Subcutaneous adipose tissue (tissue), 4 donors: ENCODE data around the gene MEAF6. TPM values are rescaled to one million over a fixed set of nuclear protein-coding genes. Genes with fewer than 3 reads are reported as not detected.

ENCODE experiments used
- total RNA-seq, 4 donors: library from RNA; depleted of rRNA; stranded (reverse); fragments of >200 nt; gene quantifications; one replicate each; pipeline ENCODE4 v1.1.0, GENCODE V29; 2016
- TF ChIP-seq, protein P1 (sequence below): fragments of 450-650 bp; IDR thresholded peaks from one replicate; pipeline ENCODE4 v1.5.1; 2016; ENCODE audit warnings: low read depth, mild to moderate bottlenecking, control low read depth, antibody characterized with exemption, moderate library complexity

The MEAF6 gene
- 10 to 100 TPM; 48.3 to 60.8 (median 56.1) TPM for total RNA-seq

GRCh38 chr1:37514350-37515184 is at the start of gene MEAF6:
MEAF6 (minus strand) TSS chr1:37514766; CDS start chr1:37514746, 20 bp downstream.
- TF ChIP-seq, protein P1, sequence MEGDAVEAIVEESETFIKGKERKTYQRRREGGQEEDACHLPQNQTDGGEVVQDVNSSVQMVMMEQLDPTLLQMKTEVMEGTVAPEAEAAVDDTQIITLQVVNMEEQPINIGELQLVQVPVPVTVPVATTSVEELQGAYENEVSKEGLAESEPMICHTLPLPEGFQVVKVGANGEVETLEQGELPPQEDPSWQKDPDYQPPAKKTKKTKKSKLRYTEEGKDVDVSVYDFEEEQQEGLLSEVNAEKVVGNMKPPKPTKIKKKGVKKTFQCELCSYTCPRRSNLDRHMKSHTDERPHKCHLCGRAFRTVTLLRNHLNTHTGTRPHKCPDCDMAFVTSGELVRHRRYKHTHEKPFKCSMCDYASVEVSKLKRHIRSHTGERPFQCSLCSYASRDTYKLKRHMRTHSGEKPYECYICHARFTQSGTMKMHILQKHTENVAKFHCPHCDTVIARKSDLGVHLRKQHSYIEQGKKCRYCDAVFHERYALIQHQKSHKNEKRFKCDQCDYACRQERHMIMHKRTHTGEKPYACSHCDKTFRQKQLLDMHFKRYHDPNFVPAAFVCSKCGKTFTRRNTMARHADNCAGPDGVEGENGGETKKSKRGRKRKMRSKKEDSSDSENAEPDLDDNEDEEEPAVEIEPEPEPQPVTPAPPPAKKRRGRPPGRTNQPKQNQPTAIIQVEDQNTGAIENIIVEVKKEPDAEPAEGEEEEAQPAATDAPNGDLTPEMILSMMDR: no peak

DNA sequence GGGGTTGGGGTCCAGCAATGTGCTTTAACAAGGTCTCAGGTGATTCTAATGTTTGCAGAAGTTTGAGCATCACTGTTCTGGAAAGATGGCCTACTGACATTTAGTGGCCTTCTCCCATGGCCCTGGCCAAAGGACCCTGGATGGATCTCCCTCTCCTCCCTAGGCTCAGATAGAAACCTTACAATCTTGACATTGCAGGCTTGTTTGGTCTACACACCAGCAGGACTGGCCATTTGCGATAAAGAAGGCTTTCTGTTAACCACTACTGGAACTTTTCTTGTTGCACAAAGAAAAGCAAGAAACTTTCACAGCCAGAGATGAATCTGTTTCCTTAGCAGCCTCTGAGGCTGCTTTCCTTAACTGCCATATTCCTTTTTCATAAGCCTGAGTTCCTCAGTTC is 48.4 kb upstream of the MEAF6 start:
- TF ChIP-seq, protein P1: no peak

DNA sequence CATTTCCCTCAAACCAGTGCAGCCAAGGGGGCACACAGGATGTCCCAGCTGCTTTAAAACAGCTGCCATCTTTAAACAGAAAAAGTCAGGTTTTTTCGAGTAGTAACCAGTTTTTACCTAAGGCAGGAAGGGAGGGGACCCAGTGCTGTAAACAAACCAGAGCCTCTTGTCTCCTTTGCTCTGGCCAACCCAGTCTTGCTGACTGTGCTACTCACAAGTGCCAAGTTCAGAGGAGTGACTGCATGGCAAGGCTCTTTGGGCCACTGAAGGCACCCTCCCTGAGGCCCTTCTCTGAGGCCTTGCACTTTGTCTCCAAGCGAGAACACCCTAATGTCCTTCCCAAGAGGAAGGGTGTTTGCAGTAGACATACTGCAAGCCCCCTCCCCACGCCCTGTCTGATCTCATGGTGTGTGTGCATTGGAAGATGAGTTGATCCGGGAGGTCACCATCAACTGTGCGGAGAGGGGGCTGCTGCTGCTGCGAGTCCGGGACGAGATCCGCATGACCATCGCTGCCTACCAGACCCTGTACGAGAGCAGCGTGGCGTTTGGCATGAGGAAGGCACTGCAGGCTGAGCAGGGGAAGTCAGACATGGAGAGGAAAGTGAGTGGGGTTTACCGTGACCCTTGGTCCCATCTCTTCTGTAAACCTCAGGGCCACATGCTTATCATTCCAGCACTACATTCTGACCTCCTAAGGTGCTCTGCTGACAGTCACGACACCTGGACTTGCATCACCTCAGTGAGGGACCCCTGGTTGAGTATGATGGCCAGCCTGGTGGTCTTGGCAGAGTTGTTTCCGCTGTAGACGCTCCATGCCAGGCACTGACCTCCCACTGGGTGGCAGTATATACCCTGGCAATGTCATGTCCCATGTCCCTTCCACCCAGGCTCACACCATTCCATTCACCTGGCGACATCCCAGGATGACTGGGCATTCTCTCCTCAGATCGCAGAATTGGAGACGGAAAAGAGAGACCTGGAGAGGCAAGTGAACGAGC is 46.9 kb upstream of the MEAF6 start:
- TF ChIP-seq, protein P1: no peak

GRCh38 chr1:37560401-37561132 is 46.0 kb upstream of the MEAF6 start:
- TF ChIP-seq, protein P1: no peak

- TF ChIP-seq, protein P1: no peak
Observed at GRCh38 chr1:37559080-37559479, 44.5 kb upstream of the MEAF6 start.

- TF ChIP-seq, protein P1: no peak
Observed at GRCh38 chr1:37558411-37558810, 43.8 kb upstream of the MEAF6 start.
